GM18517 (cell line): ENCODE measurements around the gene MYO5B.

Experiments used
- ATAC-seq: cut with Tn5 transposase; IDR thresholded peaks from one replicate; pipeline ENCODE4 v1.9.1; 2021; ENCODE audit warnings: mild to moderate bottlenecking, moderate library complexity; ENCODE audit not compliant: unreplicated experiment

Gene MYO5B

DNA sequence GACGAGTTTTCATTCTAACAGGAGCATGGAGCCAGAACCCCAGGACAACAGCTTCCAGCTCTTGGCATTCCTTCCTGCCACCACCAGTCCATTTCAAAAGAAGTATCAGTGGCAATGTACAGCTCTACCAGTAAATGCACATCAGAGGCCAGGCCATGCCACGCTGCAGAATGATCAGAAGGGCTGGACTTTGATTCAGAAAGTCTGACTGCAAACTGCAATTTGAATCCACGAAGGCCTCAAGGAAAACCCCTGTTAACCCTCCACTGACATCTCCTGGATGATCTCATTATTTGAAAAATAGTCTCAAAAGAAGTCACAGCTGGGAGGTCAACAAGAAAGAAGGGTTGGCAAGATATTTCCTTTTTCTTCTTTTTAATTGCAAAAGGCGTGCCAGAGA is 119.2 kb downstream of the MYO5B start:
- no peak for ATAC-seq

DNA sequence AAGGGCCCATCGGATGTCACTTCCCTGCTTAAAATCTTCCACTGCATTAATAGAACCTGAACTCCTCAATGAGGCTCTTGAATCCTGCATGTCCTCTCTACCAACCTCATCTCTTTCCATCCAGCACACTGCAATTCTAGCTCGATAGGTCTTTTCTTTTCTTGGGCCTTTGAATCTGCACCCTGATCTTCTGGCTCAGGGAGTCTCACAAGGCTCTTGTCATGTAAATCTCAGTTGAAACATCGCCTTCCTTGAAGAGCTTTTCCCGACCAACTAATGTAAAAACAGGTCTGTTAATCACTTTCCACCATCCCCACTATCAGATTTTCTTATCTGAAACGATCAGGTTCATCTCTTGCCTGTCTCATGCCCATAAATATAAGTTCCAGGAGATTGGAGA is 120.5 kb downstream of the MYO5B start:
- ATAC-seq: no peak

DNA sequence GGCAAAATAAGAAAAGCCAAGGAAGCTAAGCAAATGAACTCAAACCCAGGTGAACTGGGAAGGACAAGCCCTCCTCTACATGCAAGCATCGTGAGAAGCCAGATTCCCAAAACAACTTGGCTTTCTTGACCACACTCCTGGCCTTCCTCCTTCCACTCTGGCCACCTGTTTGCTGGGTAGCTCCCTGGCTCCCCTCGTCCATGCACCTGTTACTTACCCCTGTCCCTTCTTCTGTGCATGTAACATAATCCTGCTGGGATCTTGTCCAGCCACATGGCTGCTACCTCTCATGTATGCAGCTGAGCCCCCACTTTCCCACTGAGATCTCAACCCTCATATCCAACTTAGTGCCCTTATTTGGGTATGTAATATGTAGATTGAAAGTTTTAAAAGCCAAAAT is 121.6 kb downstream of the MYO5B start:
- no peak for ATAC-seq

DNA sequence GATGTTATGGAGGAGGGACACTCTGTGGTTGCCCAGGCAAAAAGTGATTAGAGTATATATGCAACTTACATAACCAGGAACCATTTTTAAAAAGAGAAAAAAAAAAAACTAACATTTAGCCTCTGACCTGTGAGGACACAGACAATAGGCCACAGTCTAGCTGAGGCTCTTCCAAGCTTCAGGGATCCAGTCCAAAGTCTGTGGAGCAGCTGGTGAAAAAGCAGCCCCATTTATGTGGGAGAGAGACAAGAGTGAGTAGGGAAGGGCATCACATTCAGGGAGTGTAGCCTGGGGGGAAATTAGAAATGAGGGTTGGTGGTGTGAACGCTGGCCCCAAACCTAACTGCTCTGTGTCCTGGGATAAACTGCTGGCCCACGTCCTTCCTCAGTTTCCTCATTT is 122.8 kb downstream of the MYO5B start:
- ATAC-seq: no peak

DNA sequence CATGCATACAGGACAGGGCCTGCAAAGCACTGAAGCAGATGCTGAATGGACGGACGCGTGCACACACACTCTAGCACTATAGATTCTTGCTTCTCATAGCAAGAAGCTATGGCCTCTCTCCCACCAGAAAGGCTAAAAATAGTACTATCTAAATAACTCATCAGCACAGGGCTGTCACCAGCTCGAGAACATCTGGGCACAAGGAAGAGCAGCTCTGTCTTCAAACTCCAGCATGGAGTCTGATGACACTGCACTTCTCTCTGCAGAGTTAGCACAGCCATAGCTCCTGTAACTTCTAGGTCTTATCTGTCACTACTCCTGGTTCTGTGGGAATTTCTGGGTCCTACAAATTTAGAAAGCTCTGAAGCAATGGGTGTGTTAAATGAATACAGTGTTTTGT is 123.5 kb downstream of the MYO5B start:
- ATAC-seq: no peak

DNA sequence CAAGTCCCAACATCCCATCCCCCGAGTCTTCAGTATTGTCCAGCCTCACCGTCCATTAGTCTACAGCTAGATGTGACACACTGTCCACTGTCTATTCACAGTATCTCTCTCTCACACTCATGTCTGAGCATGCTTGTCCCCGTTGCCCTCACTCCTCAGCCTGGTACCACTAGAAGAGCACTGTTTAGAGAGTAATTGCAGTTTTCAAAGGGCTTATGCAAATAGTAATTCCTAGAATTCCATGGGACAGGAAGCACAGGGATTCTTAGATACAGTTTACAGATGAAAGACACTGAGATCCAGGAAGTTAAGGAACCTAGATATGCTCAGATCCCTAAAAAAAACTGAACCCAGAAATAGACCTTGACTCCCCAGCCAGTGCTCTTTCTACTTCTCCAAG is 125.5 kb downstream of the MYO5B start:
- ATAC-seq: no peak

DNA sequence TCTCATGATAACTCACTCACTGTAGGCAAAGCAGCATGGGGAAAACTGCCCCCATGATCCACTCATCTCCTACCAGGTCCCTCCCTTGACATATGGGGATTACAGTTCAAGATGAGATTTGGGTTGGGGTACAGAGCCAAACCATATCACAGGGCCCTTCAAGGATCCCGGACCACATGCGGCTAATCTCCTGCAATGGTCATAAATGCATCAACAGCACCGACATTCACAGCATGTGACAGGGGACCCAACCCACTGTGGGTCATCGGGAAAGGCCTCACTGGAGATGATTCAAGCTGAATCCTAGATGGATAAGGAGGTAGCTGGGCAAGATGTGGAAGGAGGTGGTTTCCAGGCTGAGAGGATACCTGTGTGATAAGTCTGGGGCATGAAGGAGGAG is 129.4 kb downstream of the MYO5B start:
- no peak for ATAC-seq

DNA sequence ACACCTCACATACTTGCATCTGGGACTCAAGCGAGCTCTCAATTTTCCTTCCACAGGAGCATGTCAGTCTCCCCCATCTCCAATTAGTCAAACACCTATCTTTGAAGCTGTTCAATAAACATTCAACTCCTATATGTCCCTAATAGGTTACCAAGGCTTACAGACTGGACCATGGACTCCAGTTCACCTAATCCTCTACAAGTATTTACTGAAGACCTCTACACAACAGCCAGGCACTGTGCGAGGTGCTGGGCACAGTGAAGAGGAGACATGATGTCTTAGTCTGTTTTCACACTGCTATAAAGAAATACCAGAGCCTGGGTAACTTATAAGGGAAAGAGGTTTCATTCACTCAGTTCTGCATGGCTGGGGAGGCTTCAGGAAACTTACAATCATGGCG is 129.9 kb downstream of the MYO5B start:
- ATAC-seq: no peak

DNA sequence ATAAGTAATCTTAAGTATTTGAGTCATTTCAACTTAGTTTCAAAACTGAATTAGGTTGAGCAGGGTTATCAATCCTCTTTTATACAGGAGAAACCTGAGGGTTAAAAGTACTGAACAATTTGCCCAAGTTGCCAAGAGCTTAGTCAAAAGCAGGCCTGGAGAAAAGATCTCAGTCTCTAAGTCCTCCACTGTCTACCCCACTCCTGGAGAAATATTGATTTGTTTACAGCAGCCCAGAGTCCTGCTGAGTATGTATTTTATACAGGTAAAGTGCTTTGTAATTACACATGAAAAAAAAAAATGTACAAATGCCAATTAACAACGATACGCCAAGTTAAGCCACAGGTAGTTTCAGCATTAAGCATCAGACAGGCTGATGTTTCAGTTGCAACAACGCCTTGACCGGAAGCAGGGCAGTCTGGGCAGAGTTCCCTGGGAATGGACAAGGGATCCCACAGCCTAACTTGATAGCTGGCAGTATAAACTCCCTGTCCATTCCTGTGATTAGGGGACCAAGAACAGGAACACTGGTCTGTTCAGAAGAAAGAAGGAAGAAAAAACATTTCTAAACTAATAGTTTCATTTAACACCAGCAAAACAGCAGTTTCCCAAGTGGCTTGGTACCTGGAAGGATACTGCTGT is 132.9 kb downstream of the MYO5B start:
- ATAC-seq: no peak

DNA sequence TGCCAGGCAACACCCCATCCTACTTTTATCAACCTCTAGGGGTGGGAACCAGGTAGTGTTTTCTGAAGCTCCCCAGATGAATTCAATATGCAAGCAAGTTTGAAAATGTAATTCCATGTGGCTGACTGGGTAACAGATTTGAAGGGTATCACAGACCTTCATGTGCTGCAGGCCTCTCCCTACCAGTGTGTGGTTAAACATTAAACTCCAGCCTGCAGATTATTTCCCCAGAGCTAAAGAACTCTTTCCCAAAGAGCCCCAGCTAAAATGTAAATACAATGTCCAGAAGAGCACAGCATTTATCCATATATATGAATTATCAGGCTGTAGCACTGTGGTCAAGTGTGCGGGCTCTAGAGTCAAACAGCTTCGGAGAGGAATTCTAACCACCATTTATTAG is 134.1 kb downstream of the MYO5B start:
- ATAC-seq: no peak

DNA sequence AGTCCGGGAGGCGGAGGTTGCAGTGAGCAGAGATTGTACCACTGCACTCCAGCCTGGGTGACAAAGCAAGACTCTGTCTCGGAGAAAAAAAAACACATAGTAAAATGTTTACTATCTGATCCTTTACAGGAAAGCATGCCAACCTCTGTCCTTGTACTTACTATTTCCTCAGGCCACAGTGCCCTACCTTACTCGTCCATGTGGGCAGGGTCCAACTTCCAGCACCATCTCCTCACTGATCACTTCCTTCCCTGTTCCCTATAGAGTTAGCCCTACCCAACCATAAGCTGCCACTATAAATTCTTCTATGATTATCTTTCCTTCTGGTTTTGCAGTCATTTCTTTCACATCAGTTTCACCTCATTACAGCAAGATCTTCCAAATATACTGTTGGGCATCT is 136.2 kb downstream of the MYO5B start:
- no peak for ATAC-seq

DNA sequence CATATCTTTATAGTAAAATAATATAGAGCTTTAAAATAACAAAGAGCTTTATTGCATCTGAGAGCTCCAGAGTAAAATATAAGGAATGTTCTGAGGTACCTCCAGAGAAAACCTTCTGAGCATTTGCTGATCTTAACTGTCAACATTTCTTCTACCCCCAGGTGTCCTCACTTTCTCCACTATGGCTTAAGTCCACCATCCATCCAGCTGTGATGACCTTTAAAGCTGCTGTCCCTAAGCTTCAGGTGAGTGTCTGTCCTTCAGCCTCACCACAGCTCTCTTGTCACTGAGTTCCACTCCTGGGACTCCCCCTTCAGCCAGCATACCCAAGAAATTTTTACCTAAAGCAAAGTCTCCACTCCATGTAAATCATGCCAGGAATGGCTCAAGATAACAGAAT is 137.9 kb downstream of the MYO5B start:
- no peak for ATAC-seq

DNA sequence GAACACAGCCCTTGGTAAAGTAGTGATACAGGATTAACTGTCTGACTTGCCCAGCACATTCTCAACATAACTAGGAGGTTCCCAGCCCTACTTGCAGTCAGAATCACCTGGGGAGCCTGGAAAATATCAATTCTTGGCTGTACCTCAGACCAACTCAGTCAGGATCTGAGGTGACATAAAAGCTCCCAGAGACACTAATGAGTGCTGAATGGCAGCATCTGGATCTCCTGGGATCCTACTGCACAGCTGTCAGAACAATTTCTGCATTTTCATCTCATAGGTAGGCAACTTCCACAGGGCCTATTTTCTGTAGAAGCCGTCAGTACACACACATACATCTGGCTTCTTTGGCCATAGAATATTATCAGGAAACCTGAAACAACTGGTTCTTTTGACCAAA is 138.8 kb downstream of the MYO5B start:
- no peak for ATAC-seq

DNA sequence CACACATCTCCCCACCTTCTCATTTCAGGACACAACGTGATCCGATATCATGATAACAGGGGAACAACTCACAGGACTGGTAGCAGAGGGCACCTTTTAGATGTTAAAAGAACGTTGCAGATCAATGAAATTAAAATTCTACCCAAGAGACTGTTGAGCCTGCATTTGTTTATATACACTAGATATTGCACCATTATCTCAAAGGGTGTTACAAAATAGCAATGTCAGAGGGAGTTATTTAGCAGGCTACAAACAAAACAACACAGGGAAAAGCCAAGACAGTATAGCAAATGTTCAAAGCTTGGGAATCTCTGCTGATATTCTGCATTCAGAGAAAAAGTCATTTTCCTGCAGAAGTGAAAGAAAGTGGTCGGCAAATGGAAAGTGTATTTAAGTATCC is 139.5 kb downstream of the MYO5B start:
- ATAC-seq: no peak

DNA sequence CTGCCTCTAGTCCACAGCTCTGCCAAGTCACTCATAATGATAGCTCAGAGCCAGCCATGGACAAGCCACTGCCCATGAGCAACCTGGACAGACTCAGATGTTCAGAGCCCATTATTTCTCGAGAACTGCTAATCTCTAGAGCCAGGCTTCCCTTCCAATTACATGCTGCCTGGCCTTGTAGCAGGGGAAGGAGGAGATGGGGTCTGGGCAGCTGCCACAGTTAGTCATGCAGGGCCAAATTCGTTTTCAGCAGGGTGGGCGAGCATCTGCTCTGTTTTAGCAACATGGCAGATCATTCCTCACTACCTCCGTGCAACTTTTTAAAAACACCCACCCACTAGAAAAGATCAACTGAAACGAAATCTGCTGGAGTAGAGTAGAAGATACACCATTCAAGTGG is 141.8 kb downstream of the MYO5B start:
- no peak for ATAC-seq

DNA sequence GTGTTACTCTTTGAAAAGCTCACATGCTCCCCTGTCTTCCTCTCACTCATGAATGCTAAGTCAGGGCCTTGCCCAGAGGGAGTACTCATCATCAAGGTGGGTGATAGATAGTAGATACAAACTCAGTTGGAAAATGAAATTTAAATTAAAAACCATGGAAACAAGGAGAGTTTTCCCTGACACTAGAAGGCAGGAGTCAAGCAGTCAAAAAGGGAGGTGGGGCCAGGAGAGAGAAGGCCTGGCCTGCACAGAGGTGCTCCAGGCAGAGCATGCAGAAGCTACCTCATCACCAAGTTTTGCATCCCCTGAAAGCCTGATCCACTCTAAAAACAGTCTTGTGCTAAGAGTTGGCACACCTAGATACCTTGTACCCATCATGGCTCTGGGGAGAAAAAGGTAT is 143.7 kb downstream of the MYO5B start:
- ATAC-seq: no peak

DNA sequence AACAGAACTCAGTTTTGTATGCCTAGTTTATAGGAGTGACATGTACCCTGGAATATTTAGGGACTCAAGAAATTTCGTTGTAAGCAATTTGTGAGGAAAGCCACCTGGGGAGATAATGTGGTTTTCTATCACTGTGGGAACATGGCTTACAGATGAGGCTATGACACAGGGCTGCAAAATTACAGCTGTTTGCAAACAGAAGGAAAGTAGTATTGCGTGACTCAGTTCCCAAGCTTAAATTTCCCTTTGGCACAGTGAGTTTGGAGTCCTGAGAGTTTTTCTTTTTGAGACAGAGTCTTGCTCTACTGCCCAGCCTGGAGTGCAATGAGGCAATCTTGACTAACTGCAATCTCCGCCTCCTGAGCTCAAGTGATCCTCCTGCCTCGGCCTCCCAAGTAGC is 149.8 kb downstream of the MYO5B start:
- no peak for ATAC-seq

DNA sequence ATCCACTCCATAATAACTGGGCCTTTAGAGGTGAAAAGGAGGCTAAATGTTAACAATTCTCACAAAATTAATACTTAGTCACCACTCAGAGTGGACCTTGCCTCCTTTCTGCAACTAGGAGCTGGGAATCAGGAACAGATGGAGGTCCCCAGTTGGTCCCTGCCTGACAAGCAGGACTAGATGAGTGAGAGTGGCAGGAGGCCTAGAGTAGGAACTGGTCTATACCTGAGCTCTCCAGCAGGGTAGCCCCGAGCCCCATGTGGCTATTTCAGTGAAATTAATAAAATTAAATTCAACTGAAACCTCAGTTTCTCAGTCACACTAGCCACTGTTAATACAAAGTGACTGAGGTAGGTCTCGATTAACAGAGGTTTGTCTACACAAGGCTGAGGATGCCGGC is 150.5 kb downstream of the MYO5B start:
- ATAC-seq: no peak

DNA sequence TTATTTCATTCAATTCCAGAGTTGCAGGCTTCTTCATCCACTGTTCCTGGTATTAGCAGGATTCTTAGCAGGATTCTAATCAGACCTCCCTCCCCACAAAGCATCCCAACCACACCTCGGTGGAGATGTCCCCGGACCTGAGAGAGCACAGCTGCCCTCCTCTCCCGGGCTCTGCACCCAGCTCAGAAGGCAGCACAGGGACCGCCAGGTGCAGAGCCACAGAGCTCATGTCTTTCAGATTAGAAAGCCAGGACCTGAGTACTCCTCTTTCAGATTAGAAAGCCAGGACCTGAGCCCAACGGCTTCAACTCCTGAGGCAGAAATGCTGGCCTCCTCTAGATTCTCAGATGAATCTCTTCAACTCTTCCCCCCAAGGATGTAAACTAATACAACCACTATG is 152.3 kb downstream of the MYO5B start:
- no peak for ATAC-seq

DNA sequence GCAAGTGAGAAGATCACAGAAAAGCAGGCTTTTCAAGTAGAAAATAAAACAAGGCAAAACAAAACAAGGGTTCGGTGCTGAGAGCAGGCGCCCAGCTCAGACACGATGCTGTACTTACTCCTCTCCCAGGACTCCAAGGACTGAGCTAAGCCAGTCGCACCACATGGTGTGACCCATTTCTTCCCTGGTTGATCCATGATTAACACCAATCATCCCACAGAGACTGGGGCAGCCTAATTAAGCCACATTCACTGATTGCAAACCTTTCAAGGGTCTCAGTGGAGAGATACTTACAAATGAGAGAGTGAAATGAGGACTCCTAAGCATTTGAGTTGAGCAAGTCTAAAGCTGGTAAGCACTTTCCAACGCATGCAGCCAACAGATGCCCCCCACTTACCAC is 155.2 kb downstream of the MYO5B start:
- no peak for ATAC-seq

DNA sequence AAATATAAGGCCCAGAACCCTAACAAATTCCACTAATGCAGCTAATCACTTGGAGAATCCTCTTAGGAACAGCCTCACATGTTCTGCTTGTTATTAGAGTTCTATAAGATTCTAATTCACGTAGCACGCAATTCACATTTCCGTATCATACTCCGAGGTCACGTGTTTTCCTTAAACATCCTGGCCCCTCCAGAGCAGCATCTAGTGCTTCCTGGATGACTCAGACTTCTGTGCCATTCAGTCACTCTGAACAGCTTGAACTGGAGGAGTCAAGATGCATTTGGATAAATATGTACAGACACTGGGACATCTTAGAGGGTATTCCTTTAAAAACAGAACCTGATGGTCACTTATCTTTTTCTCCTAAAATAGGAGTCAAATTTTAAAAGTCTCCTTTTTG is 156.5 kb downstream of the MYO5B start:
- ATAC-seq: no peak

DNA sequence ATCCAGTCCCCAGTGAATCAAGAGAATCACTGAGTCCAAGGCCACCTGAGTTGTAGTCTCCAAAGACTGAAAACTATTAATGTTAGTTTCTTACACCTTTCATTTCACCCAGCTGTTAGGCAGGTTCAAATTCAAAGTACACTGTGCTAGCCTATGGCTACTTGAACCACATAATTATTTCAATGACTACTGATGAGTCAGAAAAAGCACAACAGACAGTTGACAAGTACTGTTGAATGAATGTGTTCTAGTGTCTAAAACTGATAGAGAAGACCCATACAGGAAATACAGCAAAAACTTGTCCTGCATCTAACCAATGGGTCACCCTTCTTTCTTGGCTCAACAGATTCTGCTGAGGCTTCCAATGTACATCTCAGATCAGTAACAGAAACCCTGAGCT is 160.9 kb downstream of the MYO5B start:
- no peak for ATAC-seq

DNA sequence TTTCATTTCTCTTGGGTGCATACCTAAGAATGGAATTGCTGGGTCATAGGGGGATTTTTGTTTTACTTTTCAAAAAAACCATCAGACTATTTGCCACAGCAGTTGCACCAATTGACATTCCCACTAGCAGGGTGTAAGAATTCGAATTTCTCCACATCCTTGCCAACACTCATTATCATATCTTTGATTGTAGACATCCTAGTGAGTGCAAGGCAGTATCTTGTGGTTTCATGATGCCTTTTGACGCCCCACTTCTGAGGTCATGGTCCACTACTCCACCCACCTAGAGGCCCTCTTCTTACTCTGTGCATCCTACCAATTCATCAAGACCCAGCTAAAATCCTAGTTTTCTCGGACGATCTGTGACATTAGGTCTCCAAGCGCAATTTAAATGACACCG is 161.9 kb downstream of the MYO5B start:
- ATAC-seq: no peak

DNA sequence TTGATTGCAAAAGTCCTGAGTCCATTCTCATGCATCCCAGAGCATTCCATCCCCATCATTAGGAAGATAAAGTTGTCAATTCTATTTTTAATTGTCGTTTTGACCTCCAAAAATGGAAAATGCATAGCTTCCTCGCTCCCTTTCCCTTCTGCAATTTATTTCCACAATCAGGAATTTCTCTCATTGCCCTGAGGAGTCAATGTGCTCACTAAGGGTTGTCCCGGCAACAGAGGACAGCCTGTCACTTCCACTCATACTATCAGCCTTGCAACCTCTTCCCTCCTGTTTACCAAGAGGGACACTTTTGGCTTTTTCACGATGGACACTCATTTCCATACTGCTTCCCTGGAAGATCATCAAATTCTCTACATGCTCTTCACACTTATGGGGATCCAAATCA is 164.8 kb downstream of the MYO5B start:
- no peak for ATAC-seq
